ENCODE results near the gene SPRYD3.

GRCh38 chr12:53056296-53056695, 22.9 kb downstream of the SPRYD3 start:
- TF ChIP-seq CTCF (IDR thresholded peaks at IDR 0.05) (no peak), POLR2A (IDR thresholded peaks at IDR 0.05) (no peak), EP300 (IDR thresholded peaks at IDR 0.05) (no peak)

Measured in ovary (tissue), 3 donors.